Endothelial cell of umbilical vein (primary cell): ENCODE results near the gene WDFY3.

ENCODE experiments used
- POLR2AphosphoS5 ChIP-seq: IDR thresholded peaks from 2 replicates; pipeline ENCODE4 v1.6.1; 2012; ENCODE audit warnings: low read depth, mild to moderate bottlenecking, control low read depth, low read length, moderate library complexity; ENCODE audit not compliant: insufficient read depth
- TF ChIP-seq, protein P1 (sequence below), 2 donors: IDR thresholded peaks; 1 replicate in 1 of 2; 2 replicates in 1 of 2; pipeline ENCODE4 v1.5.1; 2011; ENCODE audit warnings: low read length in 2 of 2, mild to moderate bottlenecking in 2 of 2, moderate library complexity in 2 of 2, control low read depth in 1 of 2, inconsistent platforms in 1 of 2, low read depth in 1 of 2; ENCODE audit not compliant: insufficient read depth in 1 of 2; ENCODE audit errors: extremely low read depth in 1 of 2

DNA sequence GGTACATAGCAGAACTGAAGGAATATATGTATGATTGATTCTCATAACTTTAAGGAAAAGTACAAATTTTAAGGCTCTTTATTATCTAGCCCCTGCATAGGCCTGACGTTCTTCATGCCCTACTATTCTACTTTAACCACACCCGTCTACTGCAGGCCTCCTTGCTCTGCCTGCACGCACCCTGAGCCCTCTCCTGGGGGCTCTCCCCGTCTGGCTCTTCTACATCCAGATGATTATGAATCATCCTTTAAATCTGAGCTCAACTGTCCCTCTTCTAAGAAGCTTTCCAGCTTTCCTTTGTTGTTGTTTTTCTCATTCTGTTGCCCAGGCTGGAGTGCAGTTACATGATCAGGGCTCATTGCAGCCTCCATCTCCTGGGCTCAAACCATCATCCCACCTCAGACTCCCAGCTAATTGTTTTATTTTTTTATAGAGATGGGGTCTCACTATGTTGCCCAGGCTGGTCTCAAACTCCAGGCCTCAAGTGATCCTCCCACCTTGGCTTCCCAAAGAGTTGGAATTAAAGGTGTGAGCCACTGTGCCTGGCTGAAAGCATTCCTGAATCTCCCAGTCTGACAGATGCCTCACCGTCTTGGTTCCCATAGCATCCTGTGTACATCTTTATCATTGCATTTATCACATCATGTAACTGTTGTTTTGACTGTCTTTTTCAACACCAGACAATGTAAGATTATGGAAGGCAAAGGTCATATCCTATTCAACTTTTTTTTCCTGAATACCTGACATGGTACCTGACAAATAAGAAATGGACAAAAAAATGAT is 89.2 kb downstream of the WDFY3 start:
- TF ChIP-seq, protein P1, sequence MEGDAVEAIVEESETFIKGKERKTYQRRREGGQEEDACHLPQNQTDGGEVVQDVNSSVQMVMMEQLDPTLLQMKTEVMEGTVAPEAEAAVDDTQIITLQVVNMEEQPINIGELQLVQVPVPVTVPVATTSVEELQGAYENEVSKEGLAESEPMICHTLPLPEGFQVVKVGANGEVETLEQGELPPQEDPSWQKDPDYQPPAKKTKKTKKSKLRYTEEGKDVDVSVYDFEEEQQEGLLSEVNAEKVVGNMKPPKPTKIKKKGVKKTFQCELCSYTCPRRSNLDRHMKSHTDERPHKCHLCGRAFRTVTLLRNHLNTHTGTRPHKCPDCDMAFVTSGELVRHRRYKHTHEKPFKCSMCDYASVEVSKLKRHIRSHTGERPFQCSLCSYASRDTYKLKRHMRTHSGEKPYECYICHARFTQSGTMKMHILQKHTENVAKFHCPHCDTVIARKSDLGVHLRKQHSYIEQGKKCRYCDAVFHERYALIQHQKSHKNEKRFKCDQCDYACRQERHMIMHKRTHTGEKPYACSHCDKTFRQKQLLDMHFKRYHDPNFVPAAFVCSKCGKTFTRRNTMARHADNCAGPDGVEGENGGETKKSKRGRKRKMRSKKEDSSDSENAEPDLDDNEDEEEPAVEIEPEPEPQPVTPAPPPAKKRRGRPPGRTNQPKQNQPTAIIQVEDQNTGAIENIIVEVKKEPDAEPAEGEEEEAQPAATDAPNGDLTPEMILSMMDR (IDR thresholded peaks at IDR 0.05; ENCODE audit: extremely low read depth in 1 of 2, insufficient read depth in 1 of 2, low read depth in 1 of 2, low read length in 2 of 2) = no peak
- no peak for TF ChIP-seq POLR2AphosphoS5
